ENCODE data around the gene SLC15A2.

The SLC15A2 gene

GRCh38 chr3:121938141-121938855 lies 44.1 kb downstream of the SLC15A2 start:
- peak; percentile 7 for DNase-seq

- DNase-seq = no peak
Observed at GRCh38 chr3:121941592-121941991, 47.4 kb downstream of the SLC15A2 start.

GRCh38 chr3:121942116-121942786 lies 48.0 kb downstream of the SLC15A2 start:
- no peak for DNase-seq

GRCh38 chr3:121943431-121943830 lies 49.2 kb downstream of the SLC15A2 start:
- DNase-seq = no peak

- no peak for DNase-seq
Observed at GRCh38 chr3:121948641-121949040, 54.4 kb downstream of the SLC15A2 start.

GRCh38 chr3:121951291-121951919 lies 57.2 kb downstream of the SLC15A2 start:
- DNase-seq = no peak

GRCh38 chr3:121956363-121956762 lies 62.2 kb downstream of the SLC15A2 start:
- DNase-seq = no peak

- DNase-seq = no peak
Observed at GRCh38 chr3:121957674-121958415, 63.6 kb downstream of the SLC15A2 start.

GRCh38 chr3:121958801-121959200 lies 64.6 kb downstream of the SLC15A2 start:
- DNase-seq = no peak

GRCh38 chr3:121961283-121961682 lies 67.1 kb downstream of the SLC15A2 start:
- DNase-seq = no peak

- DNase-seq = no peak
Observed at GRCh38 chr3:121962443-121962842, 68.2 kb downstream of the SLC15A2 start.

GRCh38 chr3:121963608-121964007 lies 69.4 kb downstream of the SLC15A2 start:
- DNase-seq = no peak

GRCh38 chr3:121969631-121970030 lies 75.4 kb downstream of the SLC15A2 start:
- no peak for DNase-seq

- DNase-seq = no peak
Observed at GRCh38 chr3:121970047-121970446, 75.8 kb downstream of the SLC15A2 start.

- DNase-seq = no peak
Observed at GRCh38 chr3:121974601-121975111, 80.5 kb downstream of the SLC15A2 start.

GRCh38 chr3:121975702-121976302 lies 81.6 kb downstream of the SLC15A2 start:
- no peak for DNase-seq

GRCh38 chr3:121976727-121977126 lies 82.5 kb downstream of the SLC15A2 start:
- no peak for DNase-seq

- no peak for DNase-seq
Observed at GRCh38 chr3:121979246-121979645, 85.0 kb downstream of the SLC15A2 start.

GRCh38 chr3:121979734-121980449 lies 85.7 kb downstream of the SLC15A2 start:
- no peak for DNase-seq

- DNase-seq = no peak
Observed at GRCh38 chr3:121980450-121980796, 86.2 kb downstream of the SLC15A2 start.

GRCh38 chr3:121981473-121981872 lies 87.3 kb downstream of the SLC15A2 start:
- no peak for DNase-seq

GRCh38 chr3:121985846-121986245 lies 91.6 kb downstream of the SLC15A2 start:
- no peak for DNase-seq
